Measurements from ENCODE around the gene SH3PXD2B. TPM values are rescaled to one million over a fixed set of nuclear protein-coding genes. Genes with fewer than 3 reads are reported as not detected.

SH3PXD2B gene
- total RNA-seq, 4 donors from 2014 or later, result 13.5 to 43.5 (median 28.1) TPM

DNA sequence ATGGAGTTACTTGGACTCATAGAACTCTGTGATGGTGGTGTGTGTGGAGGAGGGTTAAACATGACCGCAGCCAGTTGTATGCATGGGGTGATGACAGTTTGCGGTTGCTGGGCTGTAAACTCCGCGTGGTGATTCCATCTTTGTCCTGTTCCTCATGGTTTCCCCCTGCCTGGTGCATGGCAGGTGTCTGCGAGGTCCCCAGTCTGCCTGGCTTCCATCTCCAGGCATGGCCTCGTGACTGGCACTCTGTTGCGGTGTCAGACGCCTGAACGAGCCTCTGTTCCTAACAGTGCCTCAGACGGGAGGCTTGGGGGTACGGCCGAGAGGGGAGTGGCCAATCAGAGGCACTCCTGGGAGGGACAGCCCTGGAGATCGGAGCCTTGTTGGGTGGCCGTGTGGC lies 33.9 kb upstream of the SH3PXD2B start:
- TF ChIP-seq POLR2A (IDR thresholded peaks at IDR 0.05), result no peak
- no peak for TF ChIP-seq CTCF (IDR thresholded peaks at IDR 0.05)
- no peak for DNase-seq (ENCODE audit: low spot score in 2 of 2)
- no peak overlapping the region for H3K4me3 ChIP-seq (ENCODE audit: low read depth, poor library complexity, severe bottlenecking)
- 82 to 90% methylated on average over 14 of the region's 14 CpGs for WGBS, 2 donors
- intact Hi-C loops (cut with DNase I; ENCODE audit: low total_unique reads), result no loop called here

DNA sequence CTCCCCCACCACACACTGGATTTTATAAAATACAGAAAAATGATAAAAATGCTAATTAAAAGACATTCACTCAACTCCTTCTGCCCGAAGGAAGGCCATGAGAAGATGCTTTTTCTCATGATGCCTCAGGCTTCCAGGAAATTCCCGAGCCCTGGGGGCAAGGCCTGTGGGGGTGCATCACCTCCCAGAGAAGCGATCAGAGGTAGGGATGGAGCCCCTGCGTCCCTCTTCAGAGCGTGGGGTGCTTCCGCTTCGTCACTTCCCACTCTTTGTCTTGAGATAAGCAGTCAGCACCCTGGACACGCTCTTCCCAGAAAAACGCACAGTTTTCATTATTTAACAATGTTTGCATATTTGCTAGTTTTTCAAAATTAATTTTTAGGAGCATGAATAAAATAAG lies 33.3 kb upstream of the SH3PXD2B start:
- TF ChIP-seq POLR2A (IDR thresholded peaks at IDR 0.05) (no peak), CTCF (IDR thresholded peaks at IDR 0.05) (no peak)
- no peak overlapping the region for H3K4me3 ChIP-seq (ENCODE audit: low read depth, poor library complexity, severe bottlenecking)
- intact Hi-C loops (cut with DNase I; ENCODE audit: low total_unique reads), result no loop called here
- DNase-seq (ENCODE audit: low spot score in 2 of 2), result peak in 1 of 2 donors; percentile 78
- WGBS, 2 donors, result 84 to 85% methylated on average over 9 of the region's 9 CpGs

- DNase-seq (ENCODE audit: low spot score in 2 of 2), result no peak
- TF ChIP-seq CTCF (IDR thresholded peaks at IDR 0.05), result no peak
- TF ChIP-seq POLR2A (IDR thresholded peaks at IDR 0.05), result no peak
- H3K4me3 ChIP-seq (ENCODE audit: low read depth, poor library complexity, severe bottlenecking), result no peak overlapping the region
- intact Hi-C loops (cut with DNase I; ENCODE audit: low total_unique reads), result no loop called here
- 89 to 92% methylated on average over 5 of the region's 5 CpGs for WGBS, 2 donors
These were observed 32.6 kb upstream of the SH3PXD2B start for GRCh38 chr5:172486912-172487311.

- no peak overlapping the region for H3K4me3 ChIP-seq (ENCODE audit: low read depth, poor library complexity, severe bottlenecking)
- WGBS, 2 donors, result 85 to 86% methylated on average over 10 to 12 of the region's 12 CpGs
- no peak for DNase-seq (ENCODE audit: low spot score in 2 of 2)
These were observed 32.1 kb upstream of the SH3PXD2B start for GRCh38 chr5:172486451-172486850.

DNA sequence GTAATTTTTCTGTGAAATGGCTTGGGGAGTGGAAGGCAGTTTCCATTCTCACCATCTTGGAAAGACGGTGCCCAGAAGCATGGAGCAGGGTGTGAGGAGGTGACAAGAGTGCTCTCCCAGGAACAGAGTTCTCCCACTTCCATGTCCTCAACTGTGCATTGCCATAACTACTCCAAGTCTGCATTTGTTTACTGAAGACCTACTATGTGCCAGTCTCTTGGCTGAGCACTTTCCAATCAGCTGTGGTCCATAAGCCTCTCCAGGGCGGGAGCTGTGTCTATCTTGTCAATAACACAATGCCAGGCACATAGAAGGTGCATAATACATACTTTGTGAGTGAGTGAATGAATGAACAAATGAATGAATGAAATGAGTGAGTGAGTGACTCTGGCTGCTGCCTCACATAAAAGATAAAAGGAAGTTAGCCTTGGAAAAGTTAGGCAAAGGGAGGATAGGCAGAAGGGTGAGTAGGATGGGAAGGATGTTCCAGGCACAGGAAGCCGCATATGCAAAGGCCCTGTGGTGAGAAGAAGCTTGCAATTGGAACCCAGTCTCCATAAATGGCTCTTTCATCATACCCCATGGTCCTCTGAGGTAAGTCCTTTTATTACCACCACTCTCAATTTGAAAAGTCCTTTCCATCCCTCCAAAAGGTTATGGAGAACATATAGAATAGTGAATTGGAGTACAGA lies 31.3 kb upstream of the SH3PXD2B start:
- DNase-seq (ENCODE audit: low spot score in 2 of 2), result no peak
- H3K4me3 ChIP-seq (ENCODE audit: low read depth, poor library complexity, severe bottlenecking), result no peak overlapping the region
- TF ChIP-seq POLR2A (IDR thresholded peaks at IDR 0.05) (no peak), CTCF (IDR thresholded peaks at IDR 0.05) (no peak)
- intact Hi-C loops (cut with DNase I; ENCODE audit: low total_unique reads), result no loop called here
- WGBS, 2 donors, result 73 to 75% methylated on average over 3 of the region's 3 CpGs

More at GRCh38 chr5:172486451-172486850, 32.1 kb upstream of the SH3PXD2B start:
- intact Hi-C loops (cut with DNase I; ENCODE audit: low total_unique reads), result no loop called here
- no peak for TF ChIP-seq POLR2A (IDR thresholded peaks at IDR 0.05)
- no peak for TF ChIP-seq CTCF (IDR thresholded peaks at IDR 0.05)

DNA sequence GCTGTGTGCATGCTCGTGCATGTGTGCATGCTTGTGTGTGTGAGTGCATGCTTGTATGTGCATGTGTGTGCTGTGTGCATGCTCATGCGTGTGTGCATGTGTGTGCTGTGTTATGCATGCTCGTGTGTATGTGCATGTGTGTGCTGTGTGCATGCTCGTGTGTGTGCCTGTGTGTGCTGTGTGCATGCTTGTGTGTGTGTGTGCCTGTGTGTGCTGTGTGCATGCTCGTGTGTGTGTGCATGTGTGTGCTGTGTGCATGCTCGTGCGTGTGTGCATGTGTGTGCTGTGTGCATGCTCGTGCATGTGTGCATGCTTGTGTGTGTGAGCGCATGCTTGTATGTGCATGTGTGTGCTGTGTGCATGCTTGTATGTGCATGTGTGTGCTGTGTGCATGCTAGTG lies 30.3 kb upstream of the SH3PXD2B start:
- TF ChIP-seq POLR2A (IDR thresholded peaks at IDR 0.05) (no peak), CTCF (IDR thresholded peaks at IDR 0.05) (no peak)
- intact Hi-C loops (cut with DNase I; ENCODE audit: low total_unique reads), result no loop called here
- no peak for DNase-seq (ENCODE audit: low spot score in 2 of 2)
- no peak overlapping the region for H3K4me3 ChIP-seq (ENCODE audit: low read depth, poor library complexity, severe bottlenecking)
- 70 to 75% methylated on average over 8 to 9 of the region's 9 CpGs for WGBS, 2 donors

Data from lower leg skin (tissue), 4 donors.